Measurements from ENCODE around the gene DNASE1L2.

Gene DNASE1L2

GRCh38 chr16:2286550-2286949 lies 50.3 kb downstream of the DNASE1L2 start:
- Histone ChIP-seq H3K4me3 (ENCODE audit: low read depth in 1 of 2, low read length in 2 of 2) (no peak overlapping the region), H3K4me1 (ENCODE audit: insufficient read depth, low read length) (no peaks in the 10 kb centered on the region), H3K9me3 (ENCODE audit: low read length) (no peaks in the 10 kb centered on the region), H3K27me3 (ENCODE audit: control insufficient read depth in 1 of 2, insufficient read depth in 2 of 2, low read length in 2 of 2) (no peaks in the 10 kb centered on the region), H3K36me3 (ENCODE audit: insufficient read depth, low read length) (peaks cover 14% of the 10 kb centered on the region), H3K27ac (ENCODE audit: low read depth, low read length) (no peak overlapping the region), H3K9ac (ENCODE audit: low read length) (no peak overlapping the region)

GRCh38 chr16:2287916-2288547 lies 51.8 kb downstream of the DNASE1L2 start:
- no peaks in the 10 kb centered on the region for H3K4me1 ChIP-seq (ENCODE audit: insufficient read depth, low read length)
- no peak overlapping the region for H3K9ac ChIP-seq (ENCODE audit: low read length)
- no peaks in the 10 kb centered on the region for H3K27me3 ChIP-seq (ENCODE audit: control insufficient read depth in 1 of 2, insufficient read depth in 2 of 2, low read length in 2 of 2)
- H3K4me3 ChIP-seq (ENCODE audit: low read depth in 1 of 2, low read length in 2 of 2): no peak overlapping the region
- H3K27ac ChIP-seq (ENCODE audit: low read depth, low read length): no peak overlapping the region
- H3K9me3 ChIP-seq (ENCODE audit: low read length): no peaks in the 10 kb centered on the region
- H3K36me3 ChIP-seq (ENCODE audit: insufficient read depth, low read length): peaks cover 14% of the 10 kb centered on the region
